Peyer's patch (tissue), 4 donors: Measurements from ENCODE around the gene FUT8. TPM values are rescaled to one million over a fixed set of nuclear protein-coding genes. Genes with fewer than 3 reads are reported as not detected.

Experiments used
- DNase-seq, 3 donors: peaks; one replicate each; pipeline ENCODE4 v3.0.0-alpha.2; 2017 to 2019
- H3K27ac ChIP-seq, 4 donors: fragments of 200-600 bp; sonication (generic); one replicate each; pipeline ENCODE4 v1.5.1; 2016 to 2019
- H3K27me3 ChIP-seq, 2 donors: fragments of 200-600 bp; sonication (generic); one replicate each; pipeline ENCODE4 v1.5.1; 2019
- H3K36me3 ChIP-seq, 3 donors: fragments of 200-600 bp; sonication (generic); one replicate each; pipeline ENCODE4 v1.5.1; 2016 to 2019
- H3K4me1 ChIP-seq, 4 donors: fragments of 200-600 bp; sonication (generic); one replicate each; pipeline ENCODE4 v1.5.1; 2016 to 2019
- H3K4me3 ChIP-seq, 4 donors: fragments of 200-600 bp; sonication (generic); 1 replicate in 3 of 4; 2 replicates in 1 of 4; pipeline ENCODE4 v1.5.1; 2016 to 2019; ENCODE audit warnings: mild to moderate bottlenecking in 1 of 4
- H3K9me3 ChIP-seq, 4 donors: fragments of 200-600 bp; sonication (generic); one replicate each; pipeline ENCODE4 v1.5.1; 2016 to 2019; ENCODE audit warnings: mild to moderate bottlenecking in 1 of 4
- CTCF ChIP-seq, 6 experiments: fragments of 450-650 bp in 4 of 6; fragments of 200-600 bp in 2 of 6; sonication (generic) in 1 of 6; IDR thresholded peaks; one replicate each; pipeline ENCODE4 v1.5.1; 2017 to 2019; ENCODE audit warnings: antibody characterized with exemption in 6 of 6, mild to moderate bottlenecking in 3 of 6, moderate library complexity in 1 of 6
- POLR2A ChIP-seq, 2 donors: fragments of 450-650 bp; IDR thresholded peaks; one replicate each; pipeline ENCODE4 v1.5.1; 2017; ENCODE audit warnings: antibody characterized with exemption in 2 of 2, mild to moderate bottlenecking in 2 of 2, moderate library complexity in 2 of 2
- total RNA-seq, 4 donors: library from RNA; depleted of rRNA; stranded (reverse); fragments of >200 nt; gene quantifications; one replicate each; pipeline ENCODE4 v1.1.0, GENCODE V29; 2016

FUT8 gene
- total RNA-seq, 4 donors from 2014 or later, result 46.4 to 126 (median 55.9) TPM

- TF ChIP-seq CTCF (IDR thresholded peaks at IDR 0.05), result no peak
- Histone ChIP-seq H3K36me3 (no peaks in the 10 kb centered on the region), H3K9me3 (no peaks in the 10 kb centered on the region), H3K27me3 (no peaks in the 10 kb centered on the region), H3K27ac (no peak overlapping the region), H3K4me3 (no peak overlapping the region), H3K4me1 (no peaks in the 10 kb centered on the region)
- no peak for DNase-seq
These were observed 26.6 kb downstream of the FUT8 start for GRCh38 chr14:65439117-65439516.

GRCh38 chr14:65440230-65440629 is 27.7 kb downstream of the FUT8 start:
- no peaks in the 10 kb centered on the region for H3K36me3 ChIP-seq
- no peaks in the 10 kb centered on the region for H3K9me3 ChIP-seq
- TF ChIP-seq POLR2A (IDR thresholded peaks at IDR 0.05), result no peak
- no peak for TF ChIP-seq CTCF (IDR thresholded peaks at IDR 0.05)
- H3K4me3 ChIP-seq, result no peak overlapping the region
- no peaks in the 10 kb centered on the region for H3K27me3 ChIP-seq
- no peaks in the 10 kb centered on the region for H3K4me1 ChIP-seq
- H3K27ac ChIP-seq, result no peak overlapping the region
- DNase-seq, result no peak

- TF ChIP-seq CTCF (IDR thresholded peaks at IDR 0.05) (no peak), POLR2A (IDR thresholded peaks at IDR 0.05) (no peak)
- Histone ChIP-seq H3K4me3 (no peak overlapping the region), H3K27me3 (no peaks in the 10 kb centered on the region), H3K9me3 (no peaks in the 10 kb centered on the region), H3K27ac (no peak overlapping the region), H3K4me1 (no peaks in the 10 kb centered on the region), H3K36me3 (no peaks in the 10 kb centered on the region)
- no peak for DNase-seq
These were observed 31.7 kb downstream of the FUT8 start for GRCh38 chr14:65444230-65444629.

- TF ChIP-seq CTCF (IDR thresholded peaks at IDR 0.05), result no peak
- TF ChIP-seq POLR2A (IDR thresholded peaks at IDR 0.05), result no peak
- DNase-seq, result no peak
- Histone ChIP-seq H3K27ac (no peak overlapping the region), H3K9me3 (peaks cover 0 to under 1% (median 0%) of the 10 kb centered on the region in 4 donors), H3K27me3 (no peaks in the 10 kb centered on the region), H3K4me1 (no peaks in the 10 kb centered on the region), H3K36me3 (no peaks in the 10 kb centered on the region), H3K4me3 (no peak overlapping the region)
These were observed 33.6 kb downstream of the FUT8 start for GRCh38 chr14:65446159-65446558.

- TF ChIP-seq POLR2A (IDR thresholded peaks at IDR 0.05) (no peak), CTCF (IDR thresholded peaks at IDR 0.05) (no peak)
- no peaks in the 10 kb centered on the region for H3K27me3 ChIP-seq
These were observed 37.1 kb downstream of the FUT8 start for GRCh38 chr14:65449647-65450046.

More at GRCh38 chr14:65449647-65450046, 37.1 kb downstream of the FUT8 start:
- H3K4me3 ChIP-seq, result no peak overlapping the region
- no peak overlapping the region for H3K27ac ChIP-seq
- no peak for DNase-seq
- no peaks in the 10 kb centered on the region for H3K36me3 ChIP-seq
- peaks cover 0 to 3% (median 0%) of the 10 kb centered on the region in 4 donors for H3K9me3 ChIP-seq
- no peaks in the 10 kb centered on the region for H3K4me1 ChIP-seq
